DMS53 treated with DMSO at 0.1 percent for 48 hours (cell line): ENCODE measurements around the gene TRAPPC4.
"Not testable (repeated sequence)": the region's sequence is repeated elsewhere in the genome, so short reads cannot be mapped to it uniquely, and the experiment has no call there.

Experiments
- DNase-seq: peaks from one replicate; lab custom pipeline; 2025; ENCODE audit not compliant: unreplicated experiment; lab: John Stamatoyannopoulos, UW

TRAPPC4 gene

GRCh38 chr11:119030329-119031047 is 11.9 kb downstream of the TRAPPC4 start, which contains the start of gene SLC37A4:
Gene SLC37A4, minus strand, starts transcription at chr11:119030877.
- DNase-seq = peak; percentile 94

DNA sequence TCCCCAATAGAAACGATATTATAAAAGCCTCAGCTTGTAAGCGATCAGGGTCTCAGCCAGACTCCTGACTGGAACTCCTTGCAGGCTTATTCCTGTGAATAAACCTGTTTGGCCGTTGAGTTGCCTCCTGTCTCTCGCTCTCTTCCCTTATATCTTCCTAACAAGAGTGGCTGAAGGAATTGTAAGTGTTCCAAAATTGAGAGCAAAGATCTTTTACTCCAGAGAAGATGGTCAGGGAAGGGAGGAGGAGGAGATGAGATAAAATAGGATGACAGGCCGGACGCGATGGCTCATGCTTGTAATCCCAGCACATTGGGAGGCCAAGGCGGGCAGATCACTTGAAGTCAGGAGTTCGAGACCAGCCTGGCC is 13.3 kb downstream of the TRAPPC4 start:
- no peak for DNase-seq

GRCh38 chr11:119033421-119033820 is 14.9 kb downstream of the TRAPPC4 start:
- not testable (repeated sequence) for DNase-seq

DNA sequence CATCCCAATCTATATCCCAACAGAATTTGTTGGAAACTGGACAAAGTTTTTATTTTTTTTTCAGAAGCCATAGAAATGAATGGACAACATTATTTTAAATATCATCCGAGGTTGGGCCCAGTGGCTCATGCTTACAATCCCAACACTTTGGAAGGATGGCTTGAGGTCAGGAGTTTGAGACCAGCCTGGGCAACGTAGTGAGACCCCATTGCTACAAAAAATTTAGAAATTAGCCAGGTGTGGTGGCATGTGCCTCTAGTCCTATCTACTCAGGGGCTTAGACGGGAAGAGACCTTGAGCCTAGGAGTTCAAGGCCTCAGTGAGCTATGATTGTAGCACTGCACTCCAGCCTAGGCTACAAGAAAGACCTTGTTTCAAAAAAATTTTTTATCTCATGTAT is 16.2 kb downstream of the TRAPPC4 start:
- no peak for DNase-seq

- DNase-seq = no peak
Measured at GRCh38 chr11:119038884-119039283, 20.3 kb downstream of the TRAPPC4 start.

DNA sequence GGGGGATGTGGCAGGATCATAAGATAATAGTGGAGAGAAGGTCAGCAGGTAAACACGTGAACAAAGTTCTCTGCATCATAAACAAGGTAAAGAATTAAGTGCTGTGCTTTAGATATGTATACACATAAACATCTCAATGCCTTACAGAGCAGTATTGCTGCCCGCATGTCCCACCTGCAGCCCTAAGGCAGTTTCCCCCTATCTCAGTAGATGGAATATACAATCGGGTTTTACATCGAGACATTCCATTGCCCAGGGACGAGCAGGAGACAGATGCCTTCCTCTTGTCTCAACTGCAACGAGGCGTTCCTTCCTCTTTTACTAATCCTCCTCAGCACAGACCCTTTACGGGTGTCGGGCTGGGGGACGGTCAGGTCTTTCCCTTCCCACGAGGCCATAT is 20.9 kb downstream of the TRAPPC4 start:
- not testable (repeated sequence) for DNase-seq

GRCh38 chr11:119041821-119042514 is 23.4 kb downstream of the TRAPPC4 start:
- peak; percentile 90 for DNase-seq

GRCh38 chr11:119042927-119043326 is 24.4 kb downstream of the TRAPPC4 start:
- DNase-seq = no peak

DNA sequence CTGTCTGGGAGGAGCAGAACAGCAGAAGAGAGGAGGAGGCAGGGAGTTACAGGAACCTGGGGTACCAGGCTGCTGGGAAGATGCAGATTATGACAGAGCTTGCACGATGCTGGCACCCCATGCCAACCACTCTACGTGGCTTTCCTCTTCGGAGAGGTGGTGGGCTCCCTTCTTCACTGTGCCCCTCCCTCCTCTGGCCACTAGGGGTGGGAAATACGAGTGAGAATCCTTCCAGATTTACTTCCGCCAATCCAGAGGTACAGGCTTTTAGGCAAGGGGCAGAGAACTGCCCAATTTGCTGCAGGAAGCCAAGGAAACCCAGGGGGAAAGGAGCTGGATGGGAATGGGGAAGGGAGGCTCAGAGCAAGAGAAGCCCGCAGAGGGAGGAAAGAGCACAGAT is 26.1 kb downstream of the TRAPPC4 start:
- DNase-seq = no peak

DNA sequence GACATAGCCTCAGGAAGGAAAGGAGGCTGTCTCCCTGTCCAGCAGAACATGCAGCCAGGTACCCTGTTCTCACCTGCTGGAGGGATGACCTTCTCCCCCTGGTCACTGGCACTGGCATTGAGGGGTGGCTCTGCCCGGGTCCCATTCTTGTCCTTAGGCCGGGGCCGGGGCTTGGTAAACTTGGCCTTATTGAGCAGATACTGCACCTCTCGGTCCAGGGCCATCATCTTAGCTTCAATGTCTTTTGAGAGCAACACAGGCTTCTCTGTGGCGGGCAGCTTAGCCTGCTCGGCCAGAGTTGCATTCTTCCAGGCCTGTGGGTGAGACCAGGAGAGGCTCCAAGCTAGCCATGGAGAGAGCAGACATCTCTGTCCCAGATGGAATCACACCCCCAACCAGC is 27.9 kb downstream of the TRAPPC4 start:
- DNase-seq = no peak

GRCh38 chr11:119047205-119047604 is 28.6 kb downstream of the TRAPPC4 start:
- no peak for DNase-seq

DNA sequence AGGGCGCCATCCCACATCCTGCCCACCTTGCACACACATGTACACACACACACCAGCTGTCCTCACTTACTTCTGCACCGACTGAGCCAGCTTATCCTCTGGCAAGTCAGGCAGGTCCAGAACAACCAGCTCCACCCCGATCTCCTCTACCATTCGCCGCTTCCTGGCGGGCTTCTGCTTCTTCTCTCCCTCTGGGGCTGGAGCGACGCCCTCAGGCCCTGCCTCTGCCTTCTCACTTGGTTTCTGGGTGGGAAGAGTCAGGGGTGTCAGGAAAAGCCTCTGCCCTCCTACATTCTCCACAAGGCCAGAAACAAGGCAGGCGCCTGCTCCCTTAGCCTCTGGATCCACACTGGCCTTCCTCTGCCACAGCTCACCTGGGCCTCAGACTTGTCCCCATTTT is 30.1 kb downstream of the TRAPPC4 start:
- DNase-seq = no peak

GRCh38 chr11:119049081-119049480 is 30.5 kb downstream of the TRAPPC4 start:
- DNase-seq = no peak

DNA sequence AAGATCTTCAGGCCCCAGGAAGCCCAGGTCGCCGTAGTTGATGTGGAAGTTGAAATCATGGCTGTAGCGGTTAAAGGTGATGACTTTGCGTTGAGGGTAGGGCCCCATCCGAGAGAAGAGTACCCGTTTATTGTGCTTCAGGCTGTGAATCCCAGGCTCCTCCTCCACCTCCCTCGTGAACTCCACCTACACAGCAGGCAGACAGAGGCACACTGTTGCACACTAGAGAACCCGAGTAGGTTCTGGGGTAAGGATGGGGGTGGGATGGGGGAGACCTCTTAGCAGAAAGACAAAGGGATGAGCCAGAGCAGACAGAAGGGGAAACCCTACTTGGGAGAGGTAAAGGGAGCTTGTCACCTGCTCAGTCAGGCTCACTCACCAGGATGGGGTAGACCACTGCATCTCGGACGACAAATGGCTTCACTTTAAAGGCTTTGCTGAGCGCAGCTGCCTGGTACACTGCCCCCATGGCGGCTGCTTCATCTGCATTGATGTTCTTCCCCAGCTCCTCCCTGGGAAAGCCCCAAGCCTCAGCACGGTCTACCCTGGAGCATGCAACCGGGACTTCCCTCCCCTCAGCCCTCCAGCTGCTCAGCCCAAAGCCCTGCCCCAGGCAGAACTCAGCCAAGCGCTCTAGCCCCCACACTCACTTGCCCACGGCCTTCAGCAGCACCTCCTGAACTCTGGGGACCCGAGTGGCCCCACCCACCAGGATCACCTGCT is 33.0 kb downstream of the TRAPPC4 start:
- no peak for DNase-seq

DNA sequence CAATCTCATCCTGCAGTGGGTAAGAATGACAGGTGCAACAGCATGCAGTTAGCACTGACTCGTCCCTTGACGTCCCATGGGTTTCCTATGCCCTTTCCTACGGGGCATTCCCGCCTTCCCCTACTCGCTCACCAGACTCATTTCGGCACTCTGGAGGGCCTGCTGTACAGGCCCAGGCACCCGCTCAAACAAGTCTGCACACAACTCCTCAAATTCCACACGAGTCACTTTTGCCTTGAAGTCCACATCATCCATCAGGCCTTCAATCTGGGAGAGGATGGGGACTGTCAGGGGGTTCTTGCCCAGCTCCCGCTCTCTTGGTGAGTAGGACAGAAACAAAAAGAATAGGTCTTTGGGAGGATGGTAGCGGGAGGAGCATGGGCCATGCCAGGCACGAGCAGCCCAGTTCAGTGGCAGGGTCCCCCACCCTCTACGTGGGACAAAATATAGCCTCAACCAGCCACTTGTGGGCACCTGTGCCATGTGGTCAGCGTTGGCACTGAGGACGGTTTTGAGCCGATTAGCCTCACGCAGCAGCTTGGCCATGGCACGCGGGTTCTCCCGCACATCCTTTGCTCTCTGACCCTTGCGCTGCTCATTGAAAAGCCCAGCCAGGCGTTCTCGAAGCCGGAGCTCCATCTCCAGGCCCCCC is 33.7 kb downstream of the TRAPPC4 start:
- DNase-seq = no peak

GRCh38 chr11:119054418-119054817 is 35.9 kb downstream of the TRAPPC4 start:
- no peak for DNase-seq

DNA sequence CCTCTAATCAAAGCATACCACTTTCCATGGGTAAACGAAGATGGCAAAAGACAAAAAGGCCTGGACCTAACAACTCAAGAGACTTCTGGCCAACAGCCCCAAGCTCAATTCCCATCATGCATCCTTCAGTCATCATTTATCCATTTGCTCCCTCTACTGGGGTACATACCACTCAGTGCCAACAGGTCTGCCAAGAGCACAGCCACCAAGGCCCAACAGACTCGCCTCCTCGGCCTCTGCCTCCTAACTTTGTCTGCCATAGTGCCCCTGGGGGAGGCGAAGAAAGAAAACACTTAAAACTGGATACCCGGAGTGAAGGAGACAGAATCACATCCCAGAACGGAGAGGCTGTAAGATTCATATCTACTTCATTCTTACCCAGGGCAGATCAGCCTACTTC is 37.3 kb downstream of the TRAPPC4 start:
- no peak for DNase-seq

- no peak for DNase-seq
Measured at GRCh38 chr11:119056421-119056999, 37.9 kb downstream of the TRAPPC4 start.

DNA sequence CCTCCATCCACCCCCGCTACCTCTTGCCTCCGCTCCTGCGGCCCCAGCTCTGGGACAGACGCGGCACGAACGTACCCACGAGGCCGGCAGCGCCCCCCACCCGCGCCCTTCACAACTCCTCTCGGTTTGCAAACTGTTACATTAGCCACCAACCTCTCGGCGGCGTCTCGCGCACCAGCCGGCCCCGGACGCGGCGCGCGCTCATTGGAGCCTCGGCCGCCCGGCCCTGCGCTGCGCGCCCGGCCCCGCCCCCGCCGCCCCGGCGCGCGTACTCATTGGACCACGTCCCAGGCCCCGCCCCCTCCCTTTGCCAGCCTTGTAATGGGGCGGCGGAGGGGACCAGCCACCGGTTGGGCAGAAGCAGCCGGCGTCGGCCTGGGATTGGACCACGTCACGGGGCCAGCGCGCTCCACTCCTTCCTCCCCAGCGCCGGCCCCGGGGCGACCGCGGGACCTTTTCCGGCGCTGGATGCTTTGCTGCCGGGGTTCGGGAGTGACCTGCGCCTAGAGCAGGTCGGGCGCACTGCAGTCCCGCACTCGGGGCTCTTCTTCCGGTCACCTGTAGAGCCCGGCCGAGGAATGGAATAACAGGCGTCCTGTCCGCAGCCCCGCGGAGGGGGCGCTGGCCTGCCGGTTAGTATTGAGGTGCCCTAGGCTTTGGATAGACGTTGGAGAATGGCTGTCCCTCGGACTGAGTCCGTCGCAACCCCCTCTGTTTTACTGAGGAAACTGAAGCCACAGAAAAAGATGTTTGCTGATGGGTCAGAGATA is 38.6 kb downstream of the TRAPPC4 start, which contains the start of gene HYOU1:
Gene HYOU1, minus strand, starts transcription at position 206 of the 770 bp plus-strand sequence. CDS start 1,045 bp downstream, outside the sequence.
- peak; percentile 91 for DNase-seq

DNA sequence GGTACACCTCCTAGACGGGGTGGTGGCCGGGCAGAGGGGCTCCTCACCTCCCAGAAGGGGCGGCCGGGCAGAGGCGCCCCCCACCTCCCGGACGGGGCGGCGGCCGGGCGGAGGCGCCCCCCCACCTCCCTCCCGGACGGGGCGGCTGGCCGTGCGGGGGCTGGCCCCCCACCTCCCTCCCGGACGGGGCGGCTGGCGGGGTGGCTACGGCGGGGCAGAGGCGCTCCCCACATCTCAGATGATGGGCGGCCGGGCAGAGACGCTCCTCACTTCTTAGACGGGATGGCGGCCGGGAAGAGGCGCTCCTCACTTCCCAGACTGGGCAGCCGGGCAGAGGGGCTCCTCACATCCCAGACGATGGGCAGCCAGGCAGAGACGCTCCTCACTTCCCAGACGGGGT is 40.6 kb downstream of the TRAPPC4 start:
- DNase-seq = not testable (repeated sequence)
